ENCODE measurements around the gene TMTC3. TPM values are rescaled to one million over a fixed set of nuclear protein-coding genes. Genes with fewer than 3 reads are reported as not detected.
A peak's percentile ranks its signal among the peaks of the same experiment; 100 is the strongest.

Gene TMTC3
- total RNA-seq, 2 donors from 2014 or later: 3.3 to 6.2 TPM

DNA sequence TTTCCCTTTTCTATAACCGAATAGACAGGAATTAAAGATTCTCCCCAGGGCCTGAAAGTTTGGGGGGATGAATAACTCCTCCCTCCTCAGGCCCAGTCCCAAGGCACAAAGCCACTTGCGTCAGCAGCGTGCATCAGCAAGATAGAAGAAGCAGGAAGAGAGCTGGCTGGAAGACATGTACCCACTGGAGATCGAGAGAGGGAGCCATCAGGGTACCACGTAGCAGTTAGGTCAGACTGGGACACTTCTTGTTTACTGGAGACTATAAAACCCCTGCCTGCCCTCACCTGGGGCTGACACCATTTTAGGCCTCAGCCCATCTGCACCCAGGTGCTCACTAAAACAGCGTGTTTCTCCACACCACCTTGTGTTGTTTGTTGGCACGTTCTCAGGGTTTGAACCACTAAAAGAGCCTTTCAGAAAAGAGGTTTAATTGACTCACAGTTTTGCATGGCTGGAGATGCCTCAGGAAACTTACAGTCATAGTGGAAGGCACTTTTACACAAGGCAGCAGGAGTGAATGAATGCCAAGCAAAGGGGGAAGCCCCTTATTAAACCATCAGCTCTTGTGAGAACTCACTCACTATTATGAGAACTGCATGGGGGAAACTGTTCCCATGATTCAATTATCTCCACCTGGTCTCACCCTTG, 93.2 kb downstream of the TMTC3 start:
- H3K36me3 ChIP-seq (replicated peaks in 1 of 2; ENCODE audit: insufficient read depth in 1 of 2, low read depth in 2 of 2): no peaks in the 10 kb centered on the region
- no peak overlapping the region for H3K27ac ChIP-seq
- H3K4me1 ChIP-seq: no peaks in the 10 kb centered on the region
- DNase-seq (no peak), ATAC-seq (no peak)
- WGBS, 2 donors: 92% methylated on average over 7 of the region's 7 CpGs
- no peaks in the 10 kb centered on the region for H3K27me3 ChIP-seq
- intact Hi-C loops (cut with DNase I): no loop called here
- TF ChIP-seq, protein P1, sequence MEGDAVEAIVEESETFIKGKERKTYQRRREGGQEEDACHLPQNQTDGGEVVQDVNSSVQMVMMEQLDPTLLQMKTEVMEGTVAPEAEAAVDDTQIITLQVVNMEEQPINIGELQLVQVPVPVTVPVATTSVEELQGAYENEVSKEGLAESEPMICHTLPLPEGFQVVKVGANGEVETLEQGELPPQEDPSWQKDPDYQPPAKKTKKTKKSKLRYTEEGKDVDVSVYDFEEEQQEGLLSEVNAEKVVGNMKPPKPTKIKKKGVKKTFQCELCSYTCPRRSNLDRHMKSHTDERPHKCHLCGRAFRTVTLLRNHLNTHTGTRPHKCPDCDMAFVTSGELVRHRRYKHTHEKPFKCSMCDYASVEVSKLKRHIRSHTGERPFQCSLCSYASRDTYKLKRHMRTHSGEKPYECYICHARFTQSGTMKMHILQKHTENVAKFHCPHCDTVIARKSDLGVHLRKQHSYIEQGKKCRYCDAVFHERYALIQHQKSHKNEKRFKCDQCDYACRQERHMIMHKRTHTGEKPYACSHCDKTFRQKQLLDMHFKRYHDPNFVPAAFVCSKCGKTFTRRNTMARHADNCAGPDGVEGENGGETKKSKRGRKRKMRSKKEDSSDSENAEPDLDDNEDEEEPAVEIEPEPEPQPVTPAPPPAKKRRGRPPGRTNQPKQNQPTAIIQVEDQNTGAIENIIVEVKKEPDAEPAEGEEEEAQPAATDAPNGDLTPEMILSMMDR (IDR thresholded peaks at IDR 0.05): no peak
- no peak for TF ChIP-seq POLR2A (IDR thresholded peaks at IDR 0.05)
- H3K9me3 ChIP-seq: no peaks in the 10 kb centered on the region
- H3K4me3 ChIP-seq: no peak overlapping the region

DNA sequence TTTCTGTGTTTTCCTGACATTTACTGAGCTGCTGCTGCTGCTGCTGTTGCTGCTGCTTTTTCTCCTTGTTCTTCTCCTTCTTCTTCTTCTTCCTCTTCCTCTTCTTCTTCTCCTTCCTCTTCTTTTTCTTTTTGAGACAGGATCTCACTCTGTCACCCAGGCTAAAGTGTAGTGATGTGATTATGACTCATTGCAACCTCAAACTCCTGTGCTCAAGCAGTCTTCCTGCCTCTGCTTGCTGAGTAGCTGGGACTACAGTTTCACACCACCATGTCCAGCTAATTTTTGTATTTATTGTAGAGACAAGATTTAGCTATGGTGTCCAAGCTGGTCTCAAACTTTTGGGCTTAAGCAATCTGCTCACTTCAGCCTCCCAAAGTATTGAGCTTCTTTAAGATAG, 95.8 kb downstream of the TMTC3 start:
- no peaks in the 10 kb centered on the region for H3K4me1 ChIP-seq
- TF ChIP-seq POLR2A (IDR thresholded peaks at IDR 0.05): no peak
- TF ChIP-seq, protein P1 (IDR thresholded peaks at IDR 0.05): no peak
- no peaks in the 10 kb centered on the region for H3K27me3 ChIP-seq
- no peak overlapping the region for H3K4me3 ChIP-seq
- intact Hi-C loops (cut with DNase I): no loop called here
- H3K36me3 ChIP-seq (replicated peaks in 1 of 2; ENCODE audit: insufficient read depth in 1 of 2, low read depth in 2 of 2): no peaks in the 10 kb centered on the region
- H3K9me3 ChIP-seq: no peaks in the 10 kb centered on the region
- H3K27ac ChIP-seq: no peak overlapping the region
- DNase-seq (no peak), ATAC-seq (no peak)

DNA sequence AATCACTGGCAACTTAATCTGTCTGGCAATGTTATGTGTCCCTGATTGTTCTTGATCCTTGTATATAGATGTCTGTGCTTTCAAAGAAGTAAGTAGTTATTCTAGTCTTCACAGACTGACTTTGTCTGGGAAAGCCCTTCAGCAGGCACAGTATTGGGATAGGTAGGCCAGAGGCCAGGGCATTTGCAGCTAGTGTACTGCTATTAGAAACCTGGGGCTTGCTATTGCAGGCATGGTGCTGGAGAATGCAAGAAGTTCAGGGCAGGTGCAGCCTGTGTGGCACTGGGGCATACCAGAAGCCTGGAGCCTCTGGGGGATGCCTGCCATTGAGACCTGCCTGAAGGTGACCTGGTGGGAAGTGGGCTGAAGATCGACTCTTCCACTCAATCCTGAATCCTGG, 96.3 kb downstream of the TMTC3 start:
- Histone ChIP-seq H3K27me3 (no peaks in the 10 kb centered on the region), H3K9me3 (no peaks in the 10 kb centered on the region), H3K36me3 (replicated peaks in 1 of 2; ENCODE audit: insufficient read depth in 1 of 2, low read depth in 2 of 2) (no peaks in the 10 kb centered on the region), H3K27ac (no peak overlapping the region), H3K4me3 (no peak overlapping the region), H3K4me1 (no peaks in the 10 kb centered on the region)
- TF ChIP-seq, protein P1 (IDR thresholded peaks at IDR 0.05): no peak
- TF ChIP-seq POLR2A (IDR thresholded peaks at IDR 0.05): no peak
- intact Hi-C loops (cut with DNase I): no loop called here
- ATAC-seq (no peak), DNase-seq (no peak)
- 79 to 83% methylated on average over 1 of the region's 1 CpG for WGBS, 2 donors

DNA sequence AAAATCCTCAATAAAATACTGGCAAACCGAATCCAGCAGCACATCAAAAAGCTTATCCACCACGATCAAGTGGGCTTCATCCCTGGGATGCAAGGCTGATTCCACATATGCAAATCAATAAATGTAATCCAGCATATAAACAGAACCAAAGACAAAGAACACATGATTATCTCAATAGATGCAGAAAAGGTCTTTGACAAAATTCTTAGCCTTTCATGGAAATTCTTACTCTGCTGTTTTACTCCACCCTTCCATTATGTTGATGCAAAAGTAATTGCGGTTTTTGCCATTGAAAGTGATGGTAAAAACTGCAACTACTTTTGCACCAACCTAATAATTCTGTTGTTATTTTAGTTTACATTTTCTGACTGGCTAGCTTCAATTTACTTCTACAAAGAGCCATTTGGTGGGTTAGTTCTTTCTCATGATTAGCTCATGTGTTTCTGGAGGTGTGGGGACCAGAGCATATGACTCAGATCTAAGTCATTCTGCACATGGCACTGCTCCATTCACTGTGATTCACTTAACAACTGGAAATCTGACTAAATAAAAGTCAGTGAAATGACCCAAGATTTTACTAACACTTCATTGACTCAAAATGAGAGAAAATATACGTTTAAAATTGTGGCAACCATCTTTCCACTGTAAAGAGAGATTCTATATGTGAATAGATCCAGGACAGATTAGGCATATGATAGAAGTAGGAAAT, 99.9 kb downstream of the TMTC3 start:
- no peak overlapping the region for H3K4me3 ChIP-seq
- ATAC-seq: peak; percentile 33
- TF ChIP-seq, protein P1 (IDR thresholded peaks at IDR 0.05): no peak
- TF ChIP-seq POLR2A (IDR thresholded peaks at IDR 0.05): no peak
- no peak overlapping the region for H3K27ac ChIP-seq
- H3K27me3 ChIP-seq: no peaks in the 10 kb centered on the region
- WGBS, 2 donors: 76 to 78% methylated on average over 4 of the region's 4 CpGs
- DNase-seq: peak in 1 of 4 donors; percentile 33
- H3K9me3 ChIP-seq: no peaks in the 10 kb centered on the region
- H3K36me3 ChIP-seq (replicated peaks in 1 of 2; ENCODE audit: insufficient read depth in 1 of 2, low read depth in 2 of 2): no peaks in the 10 kb centered on the region
- intact Hi-C loops (cut with DNase I): no loop called here
- H3K4me1 ChIP-seq: no peaks in the 10 kb centered on the region

DNA sequence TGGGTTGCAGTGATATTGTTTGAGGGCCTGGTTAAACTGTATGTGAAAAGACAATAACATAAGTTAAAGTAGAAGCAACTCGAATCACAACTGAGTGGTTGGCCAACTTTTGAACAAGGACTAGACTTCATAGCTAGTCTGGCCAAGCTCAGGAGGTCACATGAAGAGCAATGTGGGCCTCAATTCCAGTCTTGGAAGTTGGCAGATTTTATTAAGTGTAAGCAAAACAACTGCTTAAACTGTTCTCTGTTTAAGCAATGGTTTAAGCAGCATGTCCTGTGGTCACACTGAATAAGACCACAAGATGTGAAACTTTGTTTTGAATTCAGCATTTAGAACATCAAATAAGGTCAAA, 100.4 kb downstream of the TMTC3 start:
- H3K4me3 ChIP-seq: no peak overlapping the region
- DNase-seq (peak in 1 of 4 donors; percentile 7), ATAC-seq (no peak)
- H3K27me3 ChIP-seq: no peaks in the 10 kb centered on the region
- H3K27ac ChIP-seq: no peak overlapping the region
- no peaks in the 10 kb centered on the region for H3K4me1 ChIP-seq
- intact Hi-C loops (cut with DNase I): no loop called here
- no peaks in the 10 kb centered on the region for H3K36me3 ChIP-seq (replicated peaks in 1 of 2; ENCODE audit: insufficient read depth in 1 of 2, low read depth in 2 of 2)
- 41 to 43% methylated on average over 1 of the region's 1 CpG for WGBS, 2 donors
- TF ChIP-seq, protein P1 (IDR thresholded peaks at IDR 0.05): no peak
- no peak for TF ChIP-seq POLR2A (IDR thresholded peaks at IDR 0.05)
- no peaks in the 10 kb centered on the region for H3K9me3 ChIP-seq
